Nephron progenitor cell (in vitro differentiated cells): ENCODE data around the gene SHC1.

ENCODE experiments used
- DNase-seq: peaks from one replicate; pipeline ENCODE4 v3.0.0; 2021
- H3K27ac Mint-ChIP-seq: 2 replicates; pipeline ENCODE4 v1.8.0; 2021; ENCODE audit warnings: mild to moderate bottlenecking, moderate library complexity, mixed read lengths
- H3K27me3 Mint-ChIP-seq: 2 replicates; pipeline ENCODE4 v1.8.0; 2021; ENCODE audit warnings: mild to moderate bottlenecking, low read depth, mixed read lengths; ENCODE audit not compliant: poor library complexity
- H3K36me3 Mint-ChIP-seq: 2 replicates; pipeline ENCODE4 v1.8.0; 2021; ENCODE audit warnings: low read depth, mixed read lengths
- H3K4me1 Mint-ChIP-seq: 2 replicates; pipeline ENCODE4 v1.8.0; 2021; ENCODE audit warnings: mixed read lengths
- H3K4me3 Mint-ChIP-seq: 2 replicates; pipeline ENCODE4 v1.8.0; 2021; ENCODE audit warnings: mild to moderate bottlenecking, moderate library complexity, mixed read lengths
- H3K9me3 Mint-ChIP-seq: 2 replicates; pipeline ENCODE4 v1.8.0; 2021; ENCODE audit warnings: mild to moderate bottlenecking, moderate library complexity, mixed read lengths
- TF ChIP-seq, protein P1 (sequence below): fragments of 200-600 bp; sonication (generic); IDR thresholded peaks from 2 replicates; pipeline ENCODE4 v1.5.0; 2021; ENCODE audit warnings: antibody characterized with exemption

Gene SHC1

DNA sequence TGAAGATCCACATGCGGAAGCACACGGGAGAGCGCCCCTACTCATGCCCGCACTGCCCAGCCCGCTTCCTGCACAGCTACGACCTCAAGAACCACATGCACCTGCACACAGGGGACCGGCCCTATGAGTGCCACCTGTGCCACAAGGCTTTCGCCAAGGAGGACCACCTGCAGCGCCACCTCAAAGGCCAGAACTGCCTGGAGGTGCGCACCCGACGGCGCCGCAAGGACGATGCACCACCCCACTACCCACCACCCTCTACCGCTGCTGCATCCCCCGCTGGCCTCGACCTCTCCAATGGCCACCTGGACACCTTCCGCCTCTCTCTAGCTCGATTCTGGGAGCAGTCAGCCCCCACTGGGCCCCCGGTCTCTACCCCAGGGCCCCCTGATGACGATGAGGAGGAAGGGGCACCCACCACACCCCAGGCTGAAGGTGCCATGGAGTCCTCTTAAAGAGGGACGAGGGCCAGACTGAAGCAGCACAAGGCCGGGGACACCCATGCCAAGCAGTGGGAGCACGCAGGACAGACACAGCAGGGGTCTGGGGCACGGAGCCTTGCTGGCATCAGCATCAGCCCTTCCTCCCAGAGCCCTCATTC, 45.8 kb upstream of the SHC1 start:
- TF ChIP-seq, protein P1, sequence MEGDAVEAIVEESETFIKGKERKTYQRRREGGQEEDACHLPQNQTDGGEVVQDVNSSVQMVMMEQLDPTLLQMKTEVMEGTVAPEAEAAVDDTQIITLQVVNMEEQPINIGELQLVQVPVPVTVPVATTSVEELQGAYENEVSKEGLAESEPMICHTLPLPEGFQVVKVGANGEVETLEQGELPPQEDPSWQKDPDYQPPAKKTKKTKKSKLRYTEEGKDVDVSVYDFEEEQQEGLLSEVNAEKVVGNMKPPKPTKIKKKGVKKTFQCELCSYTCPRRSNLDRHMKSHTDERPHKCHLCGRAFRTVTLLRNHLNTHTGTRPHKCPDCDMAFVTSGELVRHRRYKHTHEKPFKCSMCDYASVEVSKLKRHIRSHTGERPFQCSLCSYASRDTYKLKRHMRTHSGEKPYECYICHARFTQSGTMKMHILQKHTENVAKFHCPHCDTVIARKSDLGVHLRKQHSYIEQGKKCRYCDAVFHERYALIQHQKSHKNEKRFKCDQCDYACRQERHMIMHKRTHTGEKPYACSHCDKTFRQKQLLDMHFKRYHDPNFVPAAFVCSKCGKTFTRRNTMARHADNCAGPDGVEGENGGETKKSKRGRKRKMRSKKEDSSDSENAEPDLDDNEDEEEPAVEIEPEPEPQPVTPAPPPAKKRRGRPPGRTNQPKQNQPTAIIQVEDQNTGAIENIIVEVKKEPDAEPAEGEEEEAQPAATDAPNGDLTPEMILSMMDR: no peak
- no peak overlapping the region for H3K4me3 Mint-ChIP-seq

GRCh38 chr1:155015527-155016230, 45.1 kb upstream of the SHC1 start:
- Mint-ChIP-seq H3K36me3 (no peaks in the 10 kb centered on the region), H3K9me3 (no peaks in the 10 kb centered on the region), H3K27ac (no peak overlapping the region), H3K4me1 (peaks cover 59% of the 10 kb centered on the region), H3K27me3 (peaks cover 7% of the 10 kb centered on the region), H3K4me3 (no peak overlapping the region)
- TF ChIP-seq, protein P1: no peak
- no peak for DNase-seq

More for the DNA sequence above, 45.8 kb upstream of the SHC1 start:
- DNase-seq: no peak
- H3K9me3 Mint-ChIP-seq: no peaks in the 10 kb centered on the region
- no peak overlapping the region for H3K27ac Mint-ChIP-seq
- H3K27me3 Mint-ChIP-seq: peaks cover 7% of the 10 kb centered on the region
- H3K36me3 Mint-ChIP-seq: no peaks in the 10 kb centered on the region
- peaks cover 53% of the 10 kb centered on the region for H3K4me1 Mint-ChIP-seq

- TF ChIP-seq, protein P1: no peak
Observed at GRCh38 chr1:155014709-155015508, 44.4 kb upstream of the SHC1 start.

DNA sequence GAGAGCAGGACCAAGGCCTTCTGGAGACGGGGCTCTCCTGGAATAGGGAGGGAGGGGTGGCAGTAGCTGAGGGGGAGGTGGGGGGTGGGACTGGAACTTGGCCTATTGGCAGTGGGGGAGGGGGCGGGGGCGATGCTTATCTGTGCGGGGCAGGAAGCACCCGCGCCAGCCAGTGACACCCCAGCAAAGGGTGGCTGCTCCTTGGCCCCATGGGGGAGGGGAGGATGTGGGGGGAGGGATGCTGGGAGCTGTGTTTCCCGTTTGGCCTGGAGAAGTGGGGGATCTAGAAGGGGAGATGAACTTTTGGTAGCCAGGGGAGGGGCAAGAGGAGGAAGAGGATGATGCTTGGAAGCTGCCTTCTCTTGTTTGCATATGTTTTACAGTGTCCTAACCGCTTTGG, 43.1 kb upstream of the SHC1 start:
- DNase-seq: no peak
- TF ChIP-seq, protein P1: no peak
- no peak overlapping the region for H3K4me3 Mint-ChIP-seq
- H3K27me3 Mint-ChIP-seq: peaks cover 11% of the 10 kb centered on the region
- peaks cover 59% of the 10 kb centered on the region for H3K4me1 Mint-ChIP-seq
- H3K27ac Mint-ChIP-seq: no peak overlapping the region
- no peaks in the 10 kb centered on the region for H3K9me3 Mint-ChIP-seq
- no peaks in the 10 kb centered on the region for H3K36me3 Mint-ChIP-seq

More at GRCh38 chr1:155014709-155015508, 44.4 kb upstream of the SHC1 start:
- H3K36me3 Mint-ChIP-seq: no peaks in the 10 kb centered on the region
- H3K9me3 Mint-ChIP-seq: no peaks in the 10 kb centered on the region
- no peak for DNase-seq
- H3K27ac Mint-ChIP-seq: no peak overlapping the region
- H3K4me3 Mint-ChIP-seq: no peak overlapping the region
- peaks cover 59% of the 10 kb centered on the region for H3K4me1 Mint-ChIP-seq
- peaks cover 5% of the 10 kb centered on the region for H3K27me3 Mint-ChIP-seq

GRCh38 chr1:155012776-155013602, 42.4 kb upstream of the SHC1 start:
- H3K9me3 Mint-ChIP-seq: no peaks in the 10 kb centered on the region
- H3K4me1 Mint-ChIP-seq: peaks cover 55% of the 10 kb centered on the region
- no peak overlapping the region for H3K27ac Mint-ChIP-seq
- peaks cover 11% of the 10 kb centered on the region for H3K27me3 Mint-ChIP-seq
- TF ChIP-seq, protein P1: no peak
- DNase-seq: no peak
- no peaks in the 10 kb centered on the region for H3K36me3 Mint-ChIP-seq
- no peak overlapping the region for H3K4me3 Mint-ChIP-seq
